Esophagus squamous epithelium (tissue), 5 donors: ENCODE measurements around the gene EDDM13. TPM values are rescaled to one million over a fixed set of nuclear protein-coding genes. Genes with fewer than 3 reads are reported as not detected.

Experiments
- DNase-seq: peaks from one replicate; lab custom pipeline; 2025; lab: John Stamatoyannopoulos, UW
- H3K27ac ChIP-seq, 4 donors: fragments of 200-600 bp; sonication (generic); one replicate each; pipeline ENCODE4 v1.5.1; 2016 to 2019; ENCODE audit warnings: mild to moderate bottlenecking in 1 of 4
- H3K27me3 ChIP-seq, 4 donors: fragments of 200-600 bp; sonication (generic); 1 replicate in 3 of 4; 2 replicates in 1 of 4; pipeline versions ENCODE4 v1.5.1 to v1.6.0; 2017 to 2021; ENCODE audit warnings: antibody characterized with exemption in 1 of 4
- H3K36me3 ChIP-seq, 3 donors: fragments of 200-600 bp; sonication (generic); one replicate each; pipeline ENCODE4 v1.5.1; 2016 to 2019
- H3K4me1 ChIP-seq, 3 donors: fragments of 200-600 bp; sonication (generic); one replicate each; pipeline ENCODE4 v1.5.1; 2017 to 2019
- H3K4me3 ChIP-seq, 4 donors: fragments of 200-600 bp; sonication (generic); 1 replicate in 3 of 4; 2 replicates in 1 of 4; pipeline ENCODE4 v1.5.1; 2016 to 2019; ENCODE audit warnings: mild to moderate bottlenecking in 2 of 4, moderate library complexity in 1 of 4
- H3K9me3 ChIP-seq, 3 donors: fragments of 200-600 bp; sonication (generic); one replicate each; pipeline ENCODE4 v1.5.1; 2016 to 2019
- POLR2A ChIP-seq, 4 donors: fragments of 450-650 bp; IDR thresholded peaks; one replicate each; pipeline ENCODE4 v1.6.1; 2017; ENCODE audit warnings: antibody characterized with exemption in 4 of 4, mild to moderate bottlenecking in 4 of 4, moderate library complexity in 3 of 4
- WGBS, 2 donors: methylation state at CpG; one replicate each; pipeline ENCODE4 v1.1.5; 2018; 5-methylcytosine and 5-hydroxymethylcytosine counted together
- intact Hi-C: fragments of 100-400 bp; cut with DNase I; formaldehyde crosslinking; loops from one replicate; pipeline ENCODE4 v1.15.0; 2022
- total RNA-seq, 4 donors: library from RNA; depleted of rRNA; stranded (reverse); fragments of >200 nt; gene quantifications; one replicate each; pipeline ENCODE4 v1.1.0, GENCODE V29; 2016
- TF ChIP-seq, protein P1 (sequence below), 6 experiments: fragments of 450-650 bp in 4 of 6; fragments of 200-600 bp in 2 of 6; sonication (generic) in 2 of 6; IDR thresholded peaks; one replicate each; pipeline ENCODE4 v1.5.1; 2016 to 2019; ENCODE audit warnings: antibody characterized with exemption in 6 of 6, mild to moderate bottlenecking in 4 of 6, moderate library complexity in 4 of 6
- donor health status: DM: yes; HTN: yes; CAD: no.

The EDDM13 gene
- total RNA-seq, 4 donors from 2014 or later: 0.95 to 2.4 TPM; not detected in 2

DNA sequence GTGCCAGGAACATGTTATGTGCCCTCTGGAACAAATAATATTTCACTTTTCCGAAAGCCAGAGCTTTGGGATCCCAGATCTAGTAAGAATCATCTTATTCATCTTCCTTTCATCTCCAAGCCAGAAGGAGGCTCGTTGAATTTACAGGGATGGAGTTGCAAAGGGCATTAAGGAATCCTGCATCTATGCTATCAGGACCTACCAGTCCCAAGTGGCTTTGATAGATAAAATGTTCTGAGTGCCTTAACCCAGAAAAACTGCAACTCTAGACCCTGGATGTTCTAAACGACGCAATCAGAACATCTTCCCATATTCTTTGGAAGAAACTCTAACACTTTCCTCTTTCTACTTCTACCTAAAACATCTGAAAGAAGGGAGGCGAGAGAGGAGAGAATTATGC lies 9.2 kb upstream of the EDDM13 start:
- H3K4me1 ChIP-seq: no peaks in the 10 kb centered on the region
- DNase-seq: no peak
- H3K27ac ChIP-seq: no peak overlapping the region
- WGBS, 2 donors: 89 to 90% methylated on average over 5 of the region's 5 CpGs
- peaks cover 0 to 5% (median 0%) of the 10 kb centered on the region in 3 donors for H3K36me3 ChIP-seq
- peaks cover 0 to 2% (median 0%) of the 10 kb centered on the region in 4 donors for H3K27me3 ChIP-seq
- H3K4me3 ChIP-seq: no peak overlapping the region
- intact Hi-C loops: no loop called here
- H3K9me3 ChIP-seq: no peaks in the 10 kb centered on the region
- TF ChIP-seq, protein P1, sequence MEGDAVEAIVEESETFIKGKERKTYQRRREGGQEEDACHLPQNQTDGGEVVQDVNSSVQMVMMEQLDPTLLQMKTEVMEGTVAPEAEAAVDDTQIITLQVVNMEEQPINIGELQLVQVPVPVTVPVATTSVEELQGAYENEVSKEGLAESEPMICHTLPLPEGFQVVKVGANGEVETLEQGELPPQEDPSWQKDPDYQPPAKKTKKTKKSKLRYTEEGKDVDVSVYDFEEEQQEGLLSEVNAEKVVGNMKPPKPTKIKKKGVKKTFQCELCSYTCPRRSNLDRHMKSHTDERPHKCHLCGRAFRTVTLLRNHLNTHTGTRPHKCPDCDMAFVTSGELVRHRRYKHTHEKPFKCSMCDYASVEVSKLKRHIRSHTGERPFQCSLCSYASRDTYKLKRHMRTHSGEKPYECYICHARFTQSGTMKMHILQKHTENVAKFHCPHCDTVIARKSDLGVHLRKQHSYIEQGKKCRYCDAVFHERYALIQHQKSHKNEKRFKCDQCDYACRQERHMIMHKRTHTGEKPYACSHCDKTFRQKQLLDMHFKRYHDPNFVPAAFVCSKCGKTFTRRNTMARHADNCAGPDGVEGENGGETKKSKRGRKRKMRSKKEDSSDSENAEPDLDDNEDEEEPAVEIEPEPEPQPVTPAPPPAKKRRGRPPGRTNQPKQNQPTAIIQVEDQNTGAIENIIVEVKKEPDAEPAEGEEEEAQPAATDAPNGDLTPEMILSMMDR (IDR thresholded peaks at IDR 0.05): no peak
- no peak for TF ChIP-seq POLR2A (IDR thresholded peaks at IDR 0.05)

DNA sequence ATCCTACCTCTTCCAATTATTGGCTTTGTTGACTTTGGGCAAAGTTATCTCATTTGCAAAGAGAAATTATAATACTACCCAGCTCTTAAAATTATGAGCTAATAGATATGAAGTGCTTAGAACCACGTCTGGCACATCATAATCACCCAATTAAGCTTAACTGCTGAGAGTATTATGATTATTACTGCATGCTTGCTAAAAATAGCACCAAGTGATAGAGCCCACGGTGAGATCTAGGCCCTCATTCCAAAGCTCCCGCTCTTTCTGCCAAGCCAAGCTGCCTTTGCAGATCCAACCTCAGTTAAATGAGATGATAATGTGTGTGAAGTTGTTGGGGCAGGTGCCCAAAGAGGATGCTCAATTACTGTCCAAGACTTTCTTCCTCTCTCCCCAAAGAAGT lies 6.5 kb upstream of the EDDM13 start:
- DNase-seq: no peak
- H3K27ac ChIP-seq: no peak overlapping the region
- no peaks in the 10 kb centered on the region for H3K27me3 ChIP-seq
- no peak overlapping the region for H3K4me3 ChIP-seq
- intact Hi-C loops: no loop called here
- no peaks in the 10 kb centered on the region for H3K9me3 ChIP-seq
- peaks cover 0 to 5% (median 0%) of the 10 kb centered on the region in 3 donors for H3K36me3 ChIP-seq
- TF ChIP-seq, protein P1 (IDR thresholded peaks at IDR 0.05): no peak
- no peak for TF ChIP-seq POLR2A (IDR thresholded peaks at IDR 0.05)
- WGBS, 2 donors: 21 to 30% methylated on average over 3 of the region's 3 CpGs
- H3K4me1 ChIP-seq: no peaks in the 10 kb centered on the region

DNA sequence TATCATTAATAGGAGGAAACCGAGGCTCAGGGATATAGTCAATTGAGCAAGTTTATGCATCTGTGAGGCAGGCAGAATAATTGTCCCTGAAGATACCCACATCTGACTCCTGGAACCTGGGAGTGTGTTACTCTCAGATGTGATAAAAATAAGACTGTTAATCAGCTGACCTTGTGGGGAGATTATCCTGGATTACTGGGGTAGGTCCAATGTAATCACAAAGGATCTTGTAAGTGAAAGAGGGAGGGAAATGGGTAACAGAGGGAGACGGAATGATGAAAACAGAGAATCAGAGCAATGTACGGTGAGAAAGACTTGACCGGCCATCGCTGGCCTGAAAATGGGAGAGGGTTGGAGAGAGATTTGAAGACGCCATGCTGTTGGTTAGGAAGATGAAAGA lies 3.2 kb upstream of the EDDM13 start:
- no peaks in the 10 kb centered on the region for H3K9me3 ChIP-seq
- no peak for DNase-seq
- no peak overlapping the region for H3K4me3 ChIP-seq
- no peaks in the 10 kb centered on the region for H3K27me3 ChIP-seq
- 77 to 92% methylated on average over 6 of the region's 6 CpGs for whole genome bisulfite sequencing, 2 donors
- H3K4me1 ChIP-seq: no peaks in the 10 kb centered on the region
- H3K27ac ChIP-seq: no peak overlapping the region
- intact Hi-C loops: no loop called here
- H3K36me3 ChIP-seq: no peaks in the 10 kb centered on the region
- no peak for TF ChIP-seq POLR2A (IDR thresholded peaks at IDR 0.05)
- TF ChIP-seq, protein P1 (IDR thresholded peaks at IDR 0.05): no peak

DNA sequence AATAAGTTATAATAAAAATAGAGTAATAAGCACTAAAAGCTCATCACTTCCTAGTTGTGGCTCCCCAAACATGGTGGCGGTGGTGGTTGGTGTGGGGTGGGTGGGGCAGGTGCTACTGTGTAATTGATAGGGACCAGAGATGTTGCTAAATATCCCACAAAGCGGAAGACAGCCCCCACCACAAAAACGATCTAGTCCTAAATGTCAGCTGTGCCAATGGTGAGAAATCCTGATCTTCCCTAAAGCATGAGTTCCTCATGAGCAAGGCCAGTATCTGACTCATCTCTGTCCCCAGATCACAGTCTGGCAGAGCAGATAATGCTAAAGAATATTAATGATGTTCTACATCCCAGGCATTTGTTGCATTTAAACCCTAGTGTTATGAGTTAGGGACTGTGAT lies 1.9 kb upstream of the EDDM13 start:
- 60 to 68% methylated on average over 3 of the region's 3 CpGs for WGBS, 2 donors
- Histone ChIP-seq H3K27ac (no peak overlapping the region), H3K27me3 (no peaks in the 10 kb centered on the region), H3K36me3 (no peaks in the 10 kb centered on the region), H3K4me3 (no peak overlapping the region), H3K4me1 (no peaks in the 10 kb centered on the region), H3K9me3 (no peaks in the 10 kb centered on the region)
- TF ChIP-seq POLR2A (IDR thresholded peaks at IDR 0.05): no peak
- TF ChIP-seq, protein P1 (IDR thresholded peaks at IDR 0.05): no peak
- no peak for DNase-seq
- intact Hi-C loops: no loop called here

DNA sequence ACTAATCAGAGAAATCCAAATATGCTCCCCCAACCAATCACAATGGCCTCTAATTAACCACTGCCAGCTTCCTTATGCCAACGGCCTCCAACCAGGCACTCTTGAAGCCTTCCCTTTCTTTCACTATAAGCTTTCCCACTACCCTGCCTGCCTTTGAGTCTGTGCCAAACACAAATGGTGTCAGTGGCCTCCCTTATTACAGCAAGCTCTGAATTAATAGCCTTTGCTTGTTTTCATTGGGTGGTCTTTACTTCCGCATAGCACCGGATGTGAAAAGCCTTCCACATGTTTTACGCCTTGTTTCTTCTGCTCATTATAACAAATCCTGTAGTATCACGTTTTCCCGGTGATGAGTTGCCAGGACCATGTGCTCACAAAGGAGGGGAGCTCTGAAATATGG lies 1.4 kb upstream of the EDDM13 start:
- intact Hi-C loops: no loop called here
- no peaks in the 10 kb centered on the region for H3K27me3 ChIP-seq
- H3K36me3 ChIP-seq: no peaks in the 10 kb centered on the region
- H3K4me3 ChIP-seq: no peak overlapping the region
- H3K27ac ChIP-seq: no peak overlapping the region
- no peak for DNase-seq
- H3K9me3 ChIP-seq: no peaks in the 10 kb centered on the region
- no peak for TF ChIP-seq POLR2A (IDR thresholded peaks at IDR 0.05)
- TF ChIP-seq, protein P1 (IDR thresholded peaks at IDR 0.05): no peak
- 71 to 80% methylated on average over 6 of the region's 6 CpGs for WGBS, 2 donors
- H3K4me1 ChIP-seq: no peaks in the 10 kb centered on the region
